Measurements from ENCODE around the gene ORM2.

DNA sequence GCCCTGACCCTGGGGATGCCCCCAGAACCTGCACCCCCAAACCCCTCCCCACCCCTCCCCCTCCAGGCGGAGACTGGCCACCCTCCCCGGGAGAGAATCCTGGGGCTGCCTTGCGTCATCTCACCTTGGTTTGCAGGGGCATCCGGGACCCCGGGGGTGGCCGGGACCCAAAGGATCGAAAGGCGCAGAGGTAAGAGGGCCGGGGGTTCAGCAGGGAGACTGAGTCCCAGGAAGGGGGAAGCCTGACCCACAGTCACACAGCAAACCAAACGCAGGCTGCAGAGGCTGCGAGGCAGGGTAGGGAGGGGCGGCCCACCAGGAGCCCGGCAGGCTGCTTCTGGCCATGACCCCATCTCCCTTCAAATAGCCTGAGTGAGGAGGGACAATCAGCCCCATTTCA lies 40.6 kb upstream of the ORM2 start:
- TF ChIP-seq, protein P1, sequence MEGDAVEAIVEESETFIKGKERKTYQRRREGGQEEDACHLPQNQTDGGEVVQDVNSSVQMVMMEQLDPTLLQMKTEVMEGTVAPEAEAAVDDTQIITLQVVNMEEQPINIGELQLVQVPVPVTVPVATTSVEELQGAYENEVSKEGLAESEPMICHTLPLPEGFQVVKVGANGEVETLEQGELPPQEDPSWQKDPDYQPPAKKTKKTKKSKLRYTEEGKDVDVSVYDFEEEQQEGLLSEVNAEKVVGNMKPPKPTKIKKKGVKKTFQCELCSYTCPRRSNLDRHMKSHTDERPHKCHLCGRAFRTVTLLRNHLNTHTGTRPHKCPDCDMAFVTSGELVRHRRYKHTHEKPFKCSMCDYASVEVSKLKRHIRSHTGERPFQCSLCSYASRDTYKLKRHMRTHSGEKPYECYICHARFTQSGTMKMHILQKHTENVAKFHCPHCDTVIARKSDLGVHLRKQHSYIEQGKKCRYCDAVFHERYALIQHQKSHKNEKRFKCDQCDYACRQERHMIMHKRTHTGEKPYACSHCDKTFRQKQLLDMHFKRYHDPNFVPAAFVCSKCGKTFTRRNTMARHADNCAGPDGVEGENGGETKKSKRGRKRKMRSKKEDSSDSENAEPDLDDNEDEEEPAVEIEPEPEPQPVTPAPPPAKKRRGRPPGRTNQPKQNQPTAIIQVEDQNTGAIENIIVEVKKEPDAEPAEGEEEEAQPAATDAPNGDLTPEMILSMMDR (conservative IDR thresholded peaks at IDR 0.05; ENCODE audit: low read length) = no peak
- TF ChIP-seq EZH2phosphoT487 (IDR thresholded peaks at IDR 0.05; ENCODE audit: borderline replicate concordance) = no peak

Measured in Loucy (cell line).